Activated CD8-positive, alpha-beta T cell treated with anti-CD3 and anti-CD28 coated beads for 36 hours (primary cell): ENCODE measurements around the gene CHD5. TPM values are rescaled to one million over a fixed set of nuclear protein-coding genes. Genes with fewer than 3 reads are reported as not detected.

Source experiments
- ATAC-seq: fragments of 200-7000 bp; cut with Tn5 transposase; one replicate; pipeline ENCODE4 v1.10.0; 2021; ENCODE audit warnings: mild to moderate bottlenecking, moderate library complexity
- CTCF ChIA-PET: fragments of 350-600 bp; sonication (Branson Sonifier 250); formaldehyde crosslinking; loops from one replicate; lab custom pipeline; 2021; ENCODE audit warnings: antibody characterized with exemption; lab: Charles Lee
- POLR2A ChIA-PET: fragments of 350-600 bp; sonication (Branson Sonifier 250); formaldehyde crosslinking; loops from one replicate; lab custom pipeline; 2021; ENCODE audit warnings: antibody characterized with exemption; lab: Charles Lee
- DNase-seq: peaks from one replicate; pipeline ENCODE4 v3.0.0-alpha.2; 2020
- H3K27ac Mint-ChIP-seq: one replicate; pipeline ENCODE4 v1.8.0; 2021; ENCODE audit warnings: mild to moderate bottlenecking, mixed read lengths
- H3K27me3 Mint-ChIP-seq: one replicate; pipeline ENCODE4 v1.8.0; 2021; ENCODE audit warnings: mixed read lengths
- H3K36me3 Mint-ChIP-seq: one replicate; pipeline ENCODE4 v1.8.0; 2021; ENCODE audit warnings: low read depth, mixed read lengths
- H3K4me1 Mint-ChIP-seq: one replicate; pipeline ENCODE4 v1.8.0; 2021; ENCODE audit warnings: low read depth, mixed read lengths
- H3K4me3 Mint-ChIP-seq: one replicate; pipeline ENCODE4 v1.8.0; 2021; ENCODE audit warnings: mild to moderate bottlenecking, moderate library complexity, mixed read lengths
- H3K9me3 Mint-ChIP-seq: one replicate; pipeline ENCODE4 v1.8.0; 2021; ENCODE audit warnings: mixed read lengths
- intact Hi-C: fragments of 100-400 bp; cut with micrococcal nuclease; formaldehyde crosslinking; loops from one replicate; pipeline ENCODE4 v1.10.0; 2022
- total RNA-seq, 2 experiments: library from RNA; stranded (reverse); gene quantifications; one replicate each; pipeline ENCODE4 v1.2.3, GENCODE V29; 2021
- TF ChIP-seq, protein P1 (sequence below): fragments of 200-600 bp; IDR thresholded peaks from one replicate; pipeline ENCODE4 v1.8.0; 2022; ENCODE audit warnings: antibody characterized with exemption, mild to moderate bottlenecking

CHD5 gene
- total RNA-seq, 2 experiments from 2014 or later, result 0.61 to 0.63 TPM

DNA sequence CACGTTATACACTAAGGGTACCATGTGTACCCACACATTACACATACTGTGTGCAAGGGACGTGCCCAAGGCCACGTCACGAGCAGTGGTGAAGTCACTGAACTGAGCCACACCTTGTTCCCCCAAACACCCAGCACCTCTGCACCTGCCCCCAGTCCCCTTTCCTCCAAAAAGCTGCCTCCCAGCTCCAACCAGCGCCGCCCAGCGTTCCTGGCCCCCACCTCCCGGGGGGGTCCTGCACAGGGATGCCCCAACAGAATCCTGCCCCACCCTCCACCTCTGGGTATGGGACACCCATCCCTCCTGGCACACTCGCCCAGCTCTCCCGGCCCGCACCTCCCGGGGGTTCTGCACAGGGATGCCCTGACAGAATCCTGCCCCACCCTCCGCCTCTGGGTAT lies 54.1 kb downstream of the CHD5 start:
- H3K27me3 Mint-ChIP-seq, result peaks cover 1% of the 10 kb centered on the region
- H3K4me3 Mint-ChIP-seq, result no peak overlapping the region
- H3K36me3 Mint-ChIP-seq, result no peaks in the 10 kb centered on the region
- no peak for DNase-seq
- no peaks in the 10 kb centered on the region for H3K9me3 Mint-ChIP-seq
- no peak for ATAC-seq
- ChIA-PET CTCF (no interaction called here), POLR2A (no interaction called here)
- intact Hi-C loops, result no loop called here
- H3K4me1 Mint-ChIP-seq, result peaks cover 9% of the 10 kb centered on the region
- TF ChIP-seq, protein P1, sequence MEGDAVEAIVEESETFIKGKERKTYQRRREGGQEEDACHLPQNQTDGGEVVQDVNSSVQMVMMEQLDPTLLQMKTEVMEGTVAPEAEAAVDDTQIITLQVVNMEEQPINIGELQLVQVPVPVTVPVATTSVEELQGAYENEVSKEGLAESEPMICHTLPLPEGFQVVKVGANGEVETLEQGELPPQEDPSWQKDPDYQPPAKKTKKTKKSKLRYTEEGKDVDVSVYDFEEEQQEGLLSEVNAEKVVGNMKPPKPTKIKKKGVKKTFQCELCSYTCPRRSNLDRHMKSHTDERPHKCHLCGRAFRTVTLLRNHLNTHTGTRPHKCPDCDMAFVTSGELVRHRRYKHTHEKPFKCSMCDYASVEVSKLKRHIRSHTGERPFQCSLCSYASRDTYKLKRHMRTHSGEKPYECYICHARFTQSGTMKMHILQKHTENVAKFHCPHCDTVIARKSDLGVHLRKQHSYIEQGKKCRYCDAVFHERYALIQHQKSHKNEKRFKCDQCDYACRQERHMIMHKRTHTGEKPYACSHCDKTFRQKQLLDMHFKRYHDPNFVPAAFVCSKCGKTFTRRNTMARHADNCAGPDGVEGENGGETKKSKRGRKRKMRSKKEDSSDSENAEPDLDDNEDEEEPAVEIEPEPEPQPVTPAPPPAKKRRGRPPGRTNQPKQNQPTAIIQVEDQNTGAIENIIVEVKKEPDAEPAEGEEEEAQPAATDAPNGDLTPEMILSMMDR, result no peak
- H3K27ac Mint-ChIP-seq, result no peak overlapping the region

DNA sequence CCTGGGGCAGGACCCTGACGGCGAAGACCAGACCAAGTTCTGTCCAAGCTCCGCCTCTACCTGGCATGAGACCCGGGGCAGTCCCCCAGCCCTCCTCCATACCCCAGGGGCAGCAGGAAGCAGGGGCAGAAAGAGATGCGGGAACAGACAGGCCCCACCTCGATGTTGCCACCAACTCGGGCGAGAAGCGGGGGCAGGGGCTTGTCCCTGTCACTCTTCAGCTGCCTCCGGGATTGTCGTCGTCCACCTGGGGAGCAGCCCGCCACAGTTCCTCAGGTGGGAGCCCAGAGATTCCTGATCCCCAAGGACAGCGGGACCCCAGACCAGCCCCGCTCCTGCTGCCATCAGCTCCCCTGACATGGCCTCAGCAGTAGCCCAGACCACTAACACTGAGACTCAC lies 54.8 kb downstream of the CHD5 start:
- TF ChIP-seq, protein P1, result no peak
- Mint-ChIP-seq H3K36me3 (no peaks in the 10 kb centered on the region), H3K4me3 (no peak overlapping the region), H3K4me1 (peaks cover 9% of the 10 kb centered on the region), H3K27me3 (peaks cover 1% of the 10 kb centered on the region), H3K9me3 (no peaks in the 10 kb centered on the region), H3K27ac (no peak overlapping the region)
- POLR2A ChIA-PET, result no interaction called here
- intact Hi-C loops, result no loop called here
- no peak for ATAC-seq
- DNase-seq, result no peak
- CTCF ChIA-PET, result no interaction called here

DNA sequence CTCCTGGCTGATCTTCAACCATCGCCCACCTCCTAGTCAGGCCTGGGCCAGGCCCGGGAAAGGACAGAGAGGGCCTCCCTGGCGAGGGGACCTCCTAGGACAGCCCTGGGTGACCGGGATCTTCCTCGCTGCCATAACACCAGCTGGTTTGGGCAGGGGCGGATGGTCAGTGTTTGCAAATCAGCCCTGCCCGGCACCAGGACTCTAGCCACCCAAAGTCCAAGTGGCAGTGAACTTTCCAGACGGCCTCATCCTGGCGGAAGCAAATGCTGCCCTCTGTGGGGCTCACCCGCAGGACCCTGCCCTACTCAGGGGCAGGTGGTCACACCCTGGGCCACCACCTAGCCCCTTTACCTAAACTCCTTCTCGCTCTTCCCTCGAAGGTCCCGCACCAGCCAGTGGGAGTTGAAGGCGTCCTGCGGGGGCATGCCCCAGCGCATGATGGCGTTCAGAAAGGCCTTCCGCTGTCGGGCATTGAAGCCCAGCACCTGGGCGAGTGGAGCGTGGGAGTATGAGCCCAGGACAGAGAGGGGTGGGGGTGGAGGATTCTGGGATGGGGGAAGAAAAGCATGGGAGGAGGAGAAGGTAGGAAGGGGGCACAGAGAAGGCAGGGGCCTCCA lies 55.3 kb downstream of the CHD5 start:
- TF ChIP-seq, protein P1, result no peak
- no peak overlapping the region for H3K27ac Mint-ChIP-seq
- ChIA-PET POLR2A (no interaction called here), CTCF (no interaction called here)
- H3K4me1 Mint-ChIP-seq, result peaks cover 9% of the 10 kb centered on the region
- no peak overlapping the region for H3K4me3 Mint-ChIP-seq
- no peak for ATAC-seq
- DNase-seq, result no peak
- H3K27me3 Mint-ChIP-seq, result peaks cover 4% of the 10 kb centered on the region
- H3K9me3 Mint-ChIP-seq, result no peaks in the 10 kb centered on the region
- H3K36me3 Mint-ChIP-seq, result no peaks in the 10 kb centered on the region
- intact Hi-C loops, result no loop called here

DNA sequence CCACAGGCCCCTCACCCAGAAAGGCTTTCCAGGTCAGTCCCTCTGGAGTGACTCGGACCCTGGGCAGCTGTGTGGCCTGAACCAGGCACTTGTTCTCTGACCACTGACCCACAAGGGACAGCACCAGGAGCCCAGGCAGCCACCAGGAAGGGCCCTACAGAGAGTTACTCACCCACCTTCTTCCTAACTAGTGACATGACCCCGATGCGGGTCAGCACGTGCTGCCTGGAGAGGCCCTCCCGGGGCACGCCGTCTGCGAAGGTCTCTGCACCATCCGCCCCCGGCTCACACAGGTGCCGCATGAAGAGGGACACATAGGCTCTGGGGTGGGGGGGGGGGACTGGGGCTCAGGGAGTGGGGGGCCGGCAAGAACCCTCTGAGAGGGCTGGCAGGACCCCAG lies 55.8 kb downstream of the CHD5 start:
- ChIA-PET POLR2A (no interaction called here), CTCF (no interaction called here)
- Mint-ChIP-seq H3K27me3 (peaks cover 4% of the 10 kb centered on the region), H3K4me1 (peaks cover 9% of the 10 kb centered on the region), H3K9me3 (no peaks in the 10 kb centered on the region), H3K4me3 (no peak overlapping the region), H3K36me3 (no peaks in the 10 kb centered on the region), H3K27ac (no peak overlapping the region)
- intact Hi-C loops, result no loop called here
- DNase-seq, result no peak
- TF ChIP-seq, protein P1, result no peak
- no peak for ATAC-seq

DNA sequence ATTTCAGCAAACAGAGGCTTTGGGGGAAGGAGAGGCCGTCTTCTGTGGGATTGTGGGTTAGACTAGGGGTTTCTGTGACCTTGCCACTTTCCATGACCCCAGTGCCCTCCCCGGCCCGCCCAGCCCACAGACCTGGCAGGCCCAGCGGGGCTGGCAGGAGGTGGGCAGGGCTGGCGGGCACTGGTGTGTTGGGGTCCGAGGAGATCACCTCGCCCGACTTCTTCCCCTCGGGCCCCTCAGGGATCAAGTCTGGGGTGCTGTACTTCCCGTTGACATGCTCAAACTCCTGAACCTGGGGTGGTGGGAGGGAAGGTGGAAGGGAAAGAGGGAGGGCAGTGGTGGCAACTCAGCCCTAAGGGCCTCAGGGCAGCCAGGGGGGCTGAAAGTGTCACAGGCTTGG lies 56.3 kb downstream of the CHD5 start:
- H3K4me3 Mint-ChIP-seq, result no peak overlapping the region
- TF ChIP-seq, protein P1, result no peak
- intact Hi-C loops, result no loop called here
- H3K27me3 Mint-ChIP-seq, result peaks cover 4% of the 10 kb centered on the region
- CTCF ChIA-PET, result no interaction called here
- DNase-seq (no peak), ATAC-seq (no peak)
- H3K9me3 Mint-ChIP-seq, result no peaks in the 10 kb centered on the region
- H3K4me1 Mint-ChIP-seq, result peaks cover 9% of the 10 kb centered on the region
- POLR2A ChIA-PET, result interaction anchor here (0.7 kb wide), 1 partner anchor 13 kb away, joined by 3 read pairs; no protein-coding TSS in a partner anchor
- H3K36me3 Mint-ChIP-seq, result no peaks in the 10 kb centered on the region
- no peak overlapping the region for H3K27ac Mint-ChIP-seq
